Measurements from ENCODE around the gene UGCG. TPM values are rescaled to one million over a fixed set of nuclear protein-coding genes. Genes with fewer than 3 reads are reported as not detected.
A peak's percentile ranks its signal among the peaks of the same experiment; 100 is the strongest.

The UGCG gene
- total and polyA plus RNA-seq, 9 of the 15 experiments (the other 6 are each of a cell fraction or from before 2014, with no cell fraction given): 20.0 to 40.3 (median 29.2) TPM

DNA sequence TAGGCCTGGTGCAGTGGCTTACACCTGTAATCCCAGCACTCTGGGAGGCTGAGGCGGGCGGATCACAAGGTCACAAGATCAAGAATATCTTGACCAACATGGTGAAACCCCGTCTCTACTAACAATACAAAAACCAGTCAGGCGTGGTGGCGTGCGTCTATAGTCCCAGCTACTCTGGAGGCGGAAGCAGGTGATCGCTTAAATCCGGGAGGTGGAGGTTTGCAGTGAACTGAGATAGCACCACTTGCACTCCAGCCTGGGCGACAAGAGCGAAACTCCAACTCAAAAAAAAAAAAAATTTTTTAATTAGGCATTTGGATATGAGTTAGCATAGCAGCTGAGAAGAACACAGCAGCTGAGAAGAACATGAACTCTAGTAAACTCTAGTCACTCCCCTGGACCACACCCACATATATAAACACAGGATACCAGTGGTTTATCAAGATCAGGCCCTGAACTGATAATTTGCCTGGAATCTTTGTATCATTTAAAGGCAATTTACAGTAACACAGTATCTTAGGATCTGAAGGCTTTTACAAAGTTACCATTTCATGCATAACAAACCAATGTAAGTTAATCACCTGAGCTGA lies 4.6 kb upstream of the UGCG start (continued):
- TF ChIP-seq, protein P1, sequence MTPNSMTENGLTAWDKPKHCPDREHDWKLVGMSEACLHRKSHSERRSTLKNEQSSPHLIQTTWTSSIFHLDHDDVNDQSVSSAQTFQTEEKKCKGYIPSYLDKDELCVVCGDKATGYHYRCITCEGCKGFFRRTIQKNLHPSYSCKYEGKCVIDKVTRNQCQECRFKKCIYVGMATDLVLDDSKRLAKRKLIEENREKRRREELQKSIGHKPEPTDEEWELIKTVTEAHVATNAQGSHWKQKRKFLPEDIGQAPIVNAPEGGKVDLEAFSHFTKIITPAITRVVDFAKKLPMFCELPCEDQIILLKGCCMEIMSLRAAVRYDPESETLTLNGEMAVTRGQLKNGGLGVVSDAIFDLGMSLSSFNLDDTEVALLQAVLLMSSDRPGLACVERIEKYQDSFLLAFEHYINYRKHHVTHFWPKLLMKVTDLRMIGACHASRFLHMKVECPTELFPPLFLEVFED (CRISPR knock-in tag; conservative IDR thresholded peaks at IDR 0.05): no peak
- TF ChIP-seq SMC3 (conservative IDR thresholded peaks at IDR 0.05; ENCODE audit: insufficient read depth, low read depth, low read length) (no peak), FOXJ3 (CRISPR knock-in tag; IDR thresholded peaks at IDR 0.05) (no peak), SIN3B (IDR thresholded peaks at IDR 0.05; ENCODE audit: low read depth) (no peak), BHLHE40 (IDR thresholded peaks at IDR 0.05; ENCODE audit: low read length) (peak; percentile 47; the same call in 1 of the 2 replicates), SIN3A (IDR thresholded peaks at IDR 0.05; ENCODE audit: borderline replicate concordance in 2 of 2, control insufficient read depth in 1 of 2, low read depth in 2 of 2, low read length in 2 of 2) (no peak), ZFP36 (IDR thresholded peaks at IDR 0.05; ENCODE audit: low read depth, low read length, partially characterized antibody) (no peak), KLF1 (tag; IDR thresholded peaks at IDR 0.05) (peak; percentile 96), NFATC3 (IDR thresholded peaks at IDR 0.05) (peak; percentile 73; the same call in 1 of the 2 replicates), DPF2 (IDR thresholded peaks at IDR 0.05) (peak; percentile 97), ZNF444 (CRISPR knock-in tag; IDR thresholded peaks at IDR 0.05) (no peak), HDAC3 (IDR thresholded peaks at IDR 0.05; ENCODE audit: borderline replicate concordance, partially characterized antibody) (peak; percentile 80), NFE2L1 (tag; IDR thresholded peaks at IDR 0.05; ENCODE audit: borderline replicate concordance, low read depth) (no peak), POU5F1 (IDR thresholded peaks at IDR 0.05; ENCODE audit: borderline replicate concordance, low read depth, low read length, partially characterized antibody) (no peak), GTF2A2 (tag; IDR thresholded peaks at IDR 0.05) (no peak), MTA1 (IDR thresholded peaks at IDR 0.05; ENCODE audit: borderline replicate concordance) (peak; percentile 87), NRF1 (conservative IDR thresholded peaks at IDR 0.05 in 1 of 2, IDR thresholded peaks at IDR 0.05 in 1 of 2) (peak in 1 of 2 experiments; percentile 4; a peak in 1 of 4 replicates)
- TF ChIP-seq, protein P2, sequence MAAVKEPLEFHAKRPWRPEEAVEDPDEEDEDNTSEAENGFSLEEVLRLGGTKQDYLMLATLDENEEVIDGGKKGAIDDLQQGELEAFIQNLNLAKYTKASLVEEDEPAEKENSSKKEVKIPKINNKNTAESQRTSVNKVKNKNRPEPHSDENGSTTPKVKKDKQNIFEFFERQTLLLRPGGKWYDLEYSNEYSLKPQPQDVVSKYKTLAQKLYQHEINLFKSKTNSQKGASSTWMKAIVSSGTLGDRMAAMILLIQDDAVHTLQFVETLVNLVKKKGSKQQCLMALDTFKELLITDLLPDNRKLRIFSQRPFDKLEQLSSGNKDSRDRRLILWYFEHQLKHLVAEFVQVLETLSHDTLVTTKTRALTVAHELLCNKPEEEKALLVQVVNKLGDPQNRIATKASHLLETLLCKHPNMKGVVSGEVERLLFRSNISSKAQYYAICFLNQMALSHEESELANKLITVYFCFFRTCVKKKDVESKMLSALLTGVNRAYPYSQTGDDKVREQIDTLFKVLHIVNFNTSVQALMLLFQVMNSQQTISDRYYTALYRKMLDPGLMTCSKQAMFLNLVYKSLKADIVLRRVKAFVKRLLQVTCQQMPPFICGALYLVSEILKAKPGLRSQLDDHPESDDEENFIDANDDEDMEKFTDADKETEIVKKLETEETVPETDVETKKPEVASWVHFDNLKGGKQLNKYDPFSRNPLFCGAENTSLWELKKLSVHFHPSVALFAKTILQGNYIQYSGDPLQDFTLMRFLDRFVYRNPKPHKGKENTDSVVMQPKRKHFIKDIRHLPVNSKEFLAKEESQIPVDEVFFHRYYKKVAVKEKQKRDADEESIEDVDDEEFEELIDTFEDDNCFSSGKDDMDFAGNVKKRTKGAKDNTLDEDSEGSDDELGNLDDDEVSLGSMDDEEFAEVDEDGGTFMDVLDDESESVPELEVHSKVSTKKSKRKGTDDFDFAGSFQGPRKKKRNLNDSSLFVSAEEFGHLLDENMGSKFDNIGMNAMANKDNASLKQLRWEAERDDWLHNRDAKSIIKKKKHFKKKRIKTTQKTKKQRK (IDR thresholded peaks at IDR 0.05; ENCODE audit: borderline replicate concordance, low read depth, low read length): no peak
- TF ChIP-seq, protein P3, sequence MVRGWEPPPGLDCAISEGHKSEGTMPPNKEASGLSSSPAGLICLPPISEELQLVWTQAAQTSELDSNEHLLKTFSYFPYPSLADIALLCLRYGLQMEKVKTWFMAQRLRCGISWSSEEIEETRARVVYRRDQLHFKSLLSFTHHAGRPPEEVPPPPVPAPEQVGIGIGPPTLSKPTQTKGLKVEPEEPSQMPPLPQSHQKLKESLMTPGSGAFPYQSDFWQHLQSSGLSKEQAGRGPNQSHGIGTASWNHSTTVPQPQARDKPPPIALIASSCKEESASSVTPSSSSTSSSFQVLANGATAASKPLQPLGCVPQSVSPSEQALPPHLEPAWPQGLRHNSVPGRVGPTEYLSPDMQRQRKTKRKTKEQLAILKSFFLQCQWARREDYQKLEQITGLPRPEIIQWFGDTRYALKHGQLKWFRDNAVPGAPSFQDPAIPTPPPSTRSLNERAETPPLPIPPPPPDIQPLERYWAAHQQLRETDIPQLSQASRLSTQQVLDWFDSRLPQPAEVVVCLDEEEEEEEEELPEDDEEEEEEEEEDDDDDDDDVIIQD (CRISPR knock-in tag; IDR thresholded peaks at IDR 0.05): no peak
- TF ChIP-seq, protein P4, sequence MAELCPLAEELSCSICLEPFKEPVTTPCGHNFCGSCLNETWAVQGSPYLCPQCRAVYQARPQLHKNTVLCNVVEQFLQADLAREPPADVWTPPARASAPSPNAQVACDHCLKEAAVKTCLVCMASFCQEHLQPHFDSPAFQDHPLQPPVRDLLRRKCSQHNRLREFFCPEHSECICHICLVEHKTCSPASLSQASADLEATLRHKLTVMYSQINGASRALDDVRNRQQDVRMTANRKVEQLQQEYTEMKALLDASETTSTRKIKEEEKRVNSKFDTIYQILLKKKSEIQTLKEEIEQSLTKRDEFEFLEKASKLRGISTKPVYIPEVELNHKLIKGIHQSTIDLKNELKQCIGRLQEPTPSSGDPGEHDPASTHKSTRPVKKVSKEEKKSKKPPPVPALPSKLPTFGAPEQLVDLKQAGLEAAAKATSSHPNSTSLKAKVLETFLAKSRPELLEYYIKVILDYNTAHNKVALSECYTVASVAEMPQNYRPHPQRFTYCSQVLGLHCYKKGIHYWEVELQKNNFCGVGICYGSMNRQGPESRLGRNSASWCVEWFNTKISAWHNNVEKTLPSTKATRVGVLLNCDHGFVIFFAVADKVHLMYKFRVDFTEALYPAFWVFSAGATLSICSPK (IDR thresholded peaks at IDR 0.05; ENCODE audit: borderline replicate concordance): no peak
